ENCODE data around the gene KIF5A. TPM values are rescaled to one million over a fixed set of nuclear protein-coding genes. Genes with fewer than 3 reads are reported as not detected.
"Not testable (repeated sequence)": the region's sequence is repeated elsewhere in the genome, so short reads cannot be mapped to it uniquely, and the experiment has no call there.

The KIF5A gene
- total RNA-seq, 2 donors from 2014 or later = 2.3 to 4.5 TPM

GRCh38 chr12:57586832-57587429, 37.1 kb downstream of the KIF5A start:
- no peak overlapping the region for H3K9ac ChIP-seq (ENCODE audit: extremely low read depth, low read length, poor library complexity, severe bottlenecking)
- no peak overlapping the region for H3K4me3 ChIP-seq (ENCODE audit: low read length)
- Mint-ChIP-seq H3K9me3 (no peaks in the 10 kb centered on the region), H3K4me3 (no peak overlapping the region), H3K4me1 (peaks cover 17% of the 10 kb centered on the region), H3K27me3 (ENCODE audit: insufficient read depth) (peaks cover 5% of the 10 kb centered on the region), H3K36me3 (ENCODE audit: low read depth) (no peaks in the 10 kb centered on the region), H3K27ac (no peak overlapping the region)
- WGBS, 2 experiments (ENCODE audit: insufficient coverage in 1 of 2, insufficient read length in 1 of 2) = 83 to 91% methylated on average over 2 to 3 of the region's 3 CpGs
- no peak for TF ChIP-seq CTCF (conservative IDR thresholded peaks at IDR 0.05)
- DNase-seq = no peak
- no peak overlapping the region for H3K27ac ChIP-seq (ENCODE audit: low read depth, low read length)
- H3K9me3 ChIP-seq (ENCODE audit: control insufficient read depth, low read length) = no peaks in the 10 kb centered on the region
- H3K4me1 ChIP-seq (ENCODE audit: control insufficient read depth, insufficient read depth, low read length) = no peaks in the 10 kb centered on the region
- H3K27me3 ChIP-seq (ENCODE audit: control insufficient read depth, insufficient read depth, low read length, poor library complexity, severe bottlenecking) = peaks cover 40% of the 10 kb centered on the region
- no peaks in the 10 kb centered on the region for H3K36me3 ChIP-seq (ENCODE audit: control insufficient read depth, insufficient read depth, low read length)

- H3K4me1 Mint-ChIP-seq = peaks cover 29% of the 10 kb centered on the region
- H3K27me3 Mint-ChIP-seq (ENCODE audit: insufficient read depth); H3K36me3 Mint-ChIP-seq (ENCODE audit: low read depth); H3K4me1 ChIP-seq (ENCODE audit: control insufficient read depth, insufficient read depth, low read length); H3K4me3 Mint-ChIP-seq; H3K36me3 ChIP-seq (ENCODE audit: control insufficient read depth, insufficient read depth, low read length); H3K9me3 ChIP-seq (ENCODE audit: control insufficient read depth, low read length); H3K27ac ChIP-seq (ENCODE audit: low read depth, low read length); H3K4me3 ChIP-seq (ENCODE audit: low read length); H3K27ac Mint-ChIP-seq; H3K9ac ChIP-seq (ENCODE audit: extremely low read depth, low read length, poor library complexity, severe bottlenecking); H3K9me3 Mint-ChIP-seq: not testable (repeated sequence)
- H3K27me3 ChIP-seq (ENCODE audit: control insufficient read depth, insufficient read depth, low read length, poor library complexity, severe bottlenecking) = peaks cover 35% of the 10 kb centered on the region
- peak; percentile 38 for DNase-seq
- WGBS, 2 experiments (ENCODE audit: insufficient coverage in 1 of 2, insufficient read length in 1 of 2) = 91 to 93% methylated on average over 6 to 15 of the region's 15 CpGs
Observed at GRCh38 chr12:57588951-57589610, 39.2 kb downstream of the KIF5A start.

- peaks cover 12% of the 10 kb centered on the region for H3K36me3 ChIP-seq (ENCODE audit: control insufficient read depth, insufficient read depth, low read length)
- DNase-seq = no peak
- H3K27ac Mint-ChIP-seq = peak overlapping the region; percentile 53
- no peak overlapping the region for H3K27ac ChIP-seq (ENCODE audit: low read depth, low read length)
- WGBS, 2 experiments (ENCODE audit: insufficient coverage in 1 of 2, insufficient read length in 1 of 2) = 35% methylated on average over 2 of the region's 2 CpGs; no CpG with 5 or more reads in 1 of the 2 experiments
- peaks cover 6% of the 10 kb centered on the region for H3K4me1 ChIP-seq (ENCODE audit: control insufficient read depth, insufficient read depth, low read length)
- H3K9ac ChIP-seq (ENCODE audit: extremely low read depth, low read length, poor library complexity, severe bottlenecking) = no peak overlapping the region
- H3K4me3 Mint-ChIP-seq = peak overlapping the region; percentile 84
- peaks cover 27% of the 10 kb centered on the region for H3K4me1 Mint-ChIP-seq
- H3K27me3 Mint-ChIP-seq (ENCODE audit: insufficient read depth) = peaks cover 3% of the 10 kb centered on the region
- TF ChIP-seq CTCF (conservative IDR thresholded peaks at IDR 0.05) = no peak
- peaks cover 21% of the 10 kb centered on the region for H3K27me3 ChIP-seq (ENCODE audit: control insufficient read depth, insufficient read depth, low read length, poor library complexity, severe bottlenecking)
- H3K9me3 ChIP-seq (ENCODE audit: control insufficient read depth, low read length) = no peaks in the 10 kb centered on the region
- no peaks in the 10 kb centered on the region for H3K9me3 Mint-ChIP-seq
- H3K4me3 ChIP-seq (ENCODE audit: low read length) = peak overlapping the region; percentile 97
- peaks cover 11% of the 10 kb centered on the region for H3K36me3 Mint-ChIP-seq (ENCODE audit: low read depth)
Observed at GRCh38 chr12:57590479-57590863, 40.6 kb downstream of the KIF5A start.

Measured in endodermal cell (in vitro differentiated cells).